Natural killer cell treated with Interleukin-12 subunit alpha and Interleukin-12 subunit beta and Interleukin-15 and Interleukin-18, amount 100 ng/mL, for 72 hours (primary cell): ENCODE results near the gene SCNN1A. TPM values are rescaled to one million over a fixed set of nuclear protein-coding genes. Genes with fewer than 3 reads are reported as not detected.
"Not testable (repeated sequence)": the region's sequence is repeated elsewhere in the genome, so short reads cannot be mapped to it uniquely, and the experiment has no call there.

Experiments used
- ATAC-seq, 2 donors: fragments of 150-1000 bp; cut with Tn5 transposase in 1 of 2; sonication (Bioruptor Pico), chemical (Tn5 transposase) in 1 of 2; 2 replicates each; pipeline ENCODE4 v1.10.0; 2021
- DNase-seq: peaks from one replicate; pipeline ENCODE4 v3.0.0; 2022; ENCODE audit warnings: low spot score
- H3K27ac Mint-ChIP-seq, 2 donors: 1 replicate in 1 of 2; 2 replicates in 1 of 2; pipeline ENCODE4 v1.8.0; 2022; ENCODE audit warnings: mixed read lengths in 2 of 2, mild to moderate bottlenecking in 1 of 2, moderate library complexity in 1 of 2
- H3K27me3 Mint-ChIP-seq, 2 donors: 1 replicate in 1 of 2; 2 replicates in 1 of 2; pipeline ENCODE4 v1.8.0; 2022; ENCODE audit warnings: mixed read lengths in 2 of 2
- H3K36me3 Mint-ChIP-seq: one replicate; pipeline ENCODE4 v1.8.0; 2022; ENCODE audit warnings: mixed read lengths
- H3K4me1 Mint-ChIP-seq, 2 donors: 1 replicate in 1 of 2; 2 replicates in 1 of 2; pipeline ENCODE4 v1.8.0; 2022; ENCODE audit warnings: low read depth in 2 of 2, mixed read lengths in 2 of 2, mild to moderate bottlenecking in 1 of 2
- H3K4me3 Mint-ChIP-seq: one replicate; pipeline ENCODE4 v1.8.0; 2022; ENCODE audit warnings: mixed read lengths
- H3K9me3 Mint-ChIP-seq: 2 replicates; pipeline ENCODE4 v1.8.0; 2022; ENCODE audit warnings: mixed read lengths
- total RNA-seq, 2 donors: library from RNA; stranded (reverse); gene quantifications; one replicate each; pipeline ENCODE4 v1.2.3, GENCODE V29; 2022

The SCNN1A gene
- total RNA-seq, 2 donors from 2014 or later: not detected

GRCh38 chr12:6355491-6356373, 19.6 kb downstream of the SCNN1A start:
- Mint-ChIP-seq H3K27me3 (peaks cover 3 to 10% of the 10 kb centered on the region in 2 donors), H3K4me1 (peaks cover 7 to 16% of the 10 kb centered on the region in 2 donors), H3K9me3 (no peaks in the 10 kb centered on the region), H3K36me3 (no peaks in the 10 kb centered on the region), H3K4me3 (no peak overlapping the region), H3K27ac (peak overlapping the region in 1 of 2 donors; percentile 72)
- ATAC-seq (no peak), DNase-seq (no peak)

GRCh38 chr12:6354495-6355393, 20.6 kb downstream of the SCNN1A start:
- ATAC-seq (no peak), DNase-seq (no peak)
- Mint-ChIP-seq H3K4me1 (peaks cover 7 to 10% of the 10 kb centered on the region in 2 donors), H3K27me3 (peaks cover 0 to 10% of the 10 kb centered on the region in 2 donors), H3K27ac (peak overlapping the region in 1 of 2 donors; percentile 72), H3K36me3 (no peaks in the 10 kb centered on the region), H3K9me3 (no peaks in the 10 kb centered on the region), H3K4me3 (no peak overlapping the region)

GRCh38 chr12:6352193-6353173, 22.9 kb downstream of the SCNN1A start:
- Mint-ChIP-seq H3K9me3 (no peaks in the 10 kb centered on the region), H3K4me3 (no peak overlapping the region), H3K4me1 (peaks cover 7 to 10% of the 10 kb centered on the region in 2 donors), H3K27ac (no peak overlapping the region), H3K27me3 (peaks cover 0 to 10% of the 10 kb centered on the region in 2 donors), H3K36me3 (no peaks in the 10 kb centered on the region)
- DNase-seq: no peak
- ATAC-seq: no peak

GRCh38 chr12:6351622-6352021, 23.7 kb downstream of the SCNN1A start:
- H3K4me1 Mint-ChIP-seq: peaks cover 11 to 17% of the 10 kb centered on the region in 2 donors
- H3K36me3 Mint-ChIP-seq: no peaks in the 10 kb centered on the region
- peaks cover 3% of the 10 kb centered on the region for H3K9me3 Mint-ChIP-seq
- no peak overlapping the region for H3K4me3 Mint-ChIP-seq
- DNase-seq (no peak), ATAC-seq (no peak)
- H3K27ac Mint-ChIP-seq: no peak overlapping the region
- H3K27me3 Mint-ChIP-seq: peaks cover 3 to 6% of the 10 kb centered on the region in 2 donors

GRCh38 chr12:6347367-6348338, 27.7 kb downstream of the SCNN1A start:
- peaks cover 3% of the 10 kb centered on the region for H3K9me3 Mint-ChIP-seq
- H3K4me3 Mint-ChIP-seq: no peak overlapping the region
- H3K27me3 Mint-ChIP-seq: peaks cover 0 to 4% of the 10 kb centered on the region in 2 donors
- no peaks in the 10 kb centered on the region for H3K36me3 Mint-ChIP-seq
- ATAC-seq: no peak
- peak overlapping the region in 1 of 2 donors; percentile 38 for H3K27ac Mint-ChIP-seq
- peaks cover 34 to 35% of the 10 kb centered on the region in 2 donors for H3K4me1 Mint-ChIP-seq
- DNase-seq: peak; percentile 54

GRCh38 chr12:6346942-6347341, 28.4 kb downstream of the SCNN1A start:
- Mint-ChIP-seq H3K36me3 (no peaks in the 10 kb centered on the region), H3K9me3 (peaks cover 3% of the 10 kb centered on the region), H3K27me3 (peaks cover 0 to 4% of the 10 kb centered on the region in 2 donors), H3K4me1 (peaks cover 37 to 41% of the 10 kb centered on the region in 2 donors), H3K27ac (peak overlapping the region in 1 of 2 donors; percentile 38), H3K4me3 (no peak overlapping the region)
- no peak for ATAC-seq
- DNase-seq: peak; percentile 28

GRCh38 chr12:6346235-6346832, 29.0 kb downstream of the SCNN1A start:
- Mint-ChIP-seq H3K27me3 (peaks cover 0 to 4% of the 10 kb centered on the region in 2 donors), H3K9me3 (peaks cover 3% of the 10 kb centered on the region), H3K4me1 (peaks cover 40 to 44% of the 10 kb centered on the region in 2 donors), H3K27ac (peak overlapping the region; percentile 38 to 61), H3K36me3 (no peaks in the 10 kb centered on the region), H3K4me3 (no peak overlapping the region)
- DNase-seq (peak; percentile 54), ATAC-seq (no peak)

- peak in 1 of 2 donors; percentile 70 for ATAC-seq
- peak overlapping the region; percentile 71 for H3K4me3 Mint-ChIP-seq
- no peak for DNase-seq
- H3K9me3 Mint-ChIP-seq: peaks cover 3% of the 10 kb centered on the region
- H3K4me1 Mint-ChIP-seq: peaks cover 40 to 44% of the 10 kb centered on the region in 2 donors
- H3K27me3 Mint-ChIP-seq: peaks cover 0 to 4% of the 10 kb centered on the region in 2 donors
- H3K27ac Mint-ChIP-seq: peak overlapping the region; percentile 38 to 61
- no peaks in the 10 kb centered on the region for H3K36me3 Mint-ChIP-seq
Measured at GRCh38 chr12:6345319-6346091, 29.9 kb downstream of the SCNN1A start.

GRCh38 chr12:6344101-6344660, 31.2 kb downstream of the SCNN1A start:
- H3K4me3 Mint-ChIP-seq, ATAC-seq, H3K27me3 Mint-ChIP-seq, H3K36me3 Mint-ChIP-seq, H3K9me3 Mint-ChIP-seq, DNase-seq, H3K27ac Mint-ChIP-seq: not testable (repeated sequence)
- H3K4me1 Mint-ChIP-seq: peaks cover 40 to 44% of the 10 kb centered on the region in 2 donors

GRCh38 chr12:6343518-6343917, 31.8 kb downstream of the SCNN1A start:
- H3K4me3 Mint-ChIP-seq: no peak overlapping the region
- peaks cover 3% of the 10 kb centered on the region for H3K9me3 Mint-ChIP-seq
- ATAC-seq (no peak), DNase-seq (no peak)
- H3K27ac Mint-ChIP-seq: no peak overlapping the region
- peaks cover 0 to 4% of the 10 kb centered on the region in 2 donors for H3K27me3 Mint-ChIP-seq
- no peaks in the 10 kb centered on the region for H3K36me3 Mint-ChIP-seq
- H3K4me1 Mint-ChIP-seq: peaks cover 40 to 44% of the 10 kb centered on the region in 2 donors
